A673 (cell line): ENCODE measurements around the gene POLR1E.

Source experiments
- CTCF ChIP-seq: fragments of 300-800, 200-600 bp; sonication (generic); conservative IDR thresholded peaks from 2 replicates; pipeline ENCODE4 v1.5.1; 2017; ENCODE audit warnings: low read depth, mild to moderate bottlenecking, antibody characterized with exemption, low read length, moderate library complexity, mixed read lengths
- EZH2 ChIP-seq: fragments of 200-600 bp; sonication (generic); IDR thresholded peaks from 2 replicates; pipeline ENCODE4 v1.6.1; 2017; ENCODE audit warnings: borderline replicate concordance, low read depth, mild to moderate bottlenecking, mixed read lengths, antibody characterized with exemption, low read length; ENCODE audit not compliant: poor library complexity, severe bottlenecking

GRCh38 chr9:37542895-37543294, 57.1 kb downstream of the POLR1E start:
- TF ChIP-seq CTCF (no peak), EZH2 (no peak)
